ENCODE results near the gene IRF7.

DNA sequence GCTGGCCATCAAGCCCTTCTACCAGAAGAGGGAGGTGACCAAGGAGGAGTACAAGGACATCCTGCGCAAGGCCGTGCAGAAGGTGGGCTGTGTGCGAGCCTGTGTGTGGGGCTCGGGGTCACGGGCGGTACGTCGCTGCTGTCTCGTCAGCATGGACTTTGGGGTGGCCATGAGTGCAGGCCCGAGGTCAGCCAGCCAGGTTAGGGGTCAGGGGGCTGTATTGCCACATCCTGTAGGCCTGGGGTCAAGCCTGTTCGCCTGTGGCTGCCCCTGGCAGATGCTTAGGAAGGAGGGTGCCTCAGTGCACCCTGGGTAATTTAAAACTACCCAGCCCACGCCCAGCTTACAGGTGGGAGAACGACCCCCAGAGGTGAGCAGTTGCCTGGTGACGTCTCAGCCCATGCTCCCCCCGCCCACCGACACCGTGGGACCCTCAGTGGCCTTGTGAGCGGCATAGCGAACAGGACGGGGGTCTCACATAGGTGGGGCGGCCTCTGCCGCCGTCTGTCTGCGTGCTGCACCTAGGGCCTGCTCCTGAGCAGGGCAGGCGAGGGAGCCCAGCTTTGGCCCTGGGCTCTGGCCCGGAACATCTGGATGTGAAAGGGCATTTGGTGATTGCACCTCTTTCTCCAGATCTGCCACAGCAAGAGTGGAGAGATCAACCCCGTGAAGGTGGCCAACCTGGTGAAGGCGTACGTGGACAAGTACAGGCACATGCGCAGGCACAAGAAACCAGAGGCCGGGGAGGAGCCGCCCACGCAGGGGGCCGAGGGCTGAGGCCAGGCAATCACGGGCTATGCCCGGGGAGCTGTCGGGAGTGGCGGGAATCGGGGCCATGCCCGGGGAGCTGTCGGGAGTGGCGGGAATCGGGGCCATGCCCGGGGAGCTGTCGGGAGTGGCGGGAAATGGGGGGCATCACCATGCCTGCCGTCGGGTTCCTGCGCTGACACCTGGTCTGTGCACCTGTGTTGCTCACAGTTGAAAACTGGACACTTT, 4.5 kb downstream of the IRF7 start:
- TF ChIP-seq, protein P1, sequence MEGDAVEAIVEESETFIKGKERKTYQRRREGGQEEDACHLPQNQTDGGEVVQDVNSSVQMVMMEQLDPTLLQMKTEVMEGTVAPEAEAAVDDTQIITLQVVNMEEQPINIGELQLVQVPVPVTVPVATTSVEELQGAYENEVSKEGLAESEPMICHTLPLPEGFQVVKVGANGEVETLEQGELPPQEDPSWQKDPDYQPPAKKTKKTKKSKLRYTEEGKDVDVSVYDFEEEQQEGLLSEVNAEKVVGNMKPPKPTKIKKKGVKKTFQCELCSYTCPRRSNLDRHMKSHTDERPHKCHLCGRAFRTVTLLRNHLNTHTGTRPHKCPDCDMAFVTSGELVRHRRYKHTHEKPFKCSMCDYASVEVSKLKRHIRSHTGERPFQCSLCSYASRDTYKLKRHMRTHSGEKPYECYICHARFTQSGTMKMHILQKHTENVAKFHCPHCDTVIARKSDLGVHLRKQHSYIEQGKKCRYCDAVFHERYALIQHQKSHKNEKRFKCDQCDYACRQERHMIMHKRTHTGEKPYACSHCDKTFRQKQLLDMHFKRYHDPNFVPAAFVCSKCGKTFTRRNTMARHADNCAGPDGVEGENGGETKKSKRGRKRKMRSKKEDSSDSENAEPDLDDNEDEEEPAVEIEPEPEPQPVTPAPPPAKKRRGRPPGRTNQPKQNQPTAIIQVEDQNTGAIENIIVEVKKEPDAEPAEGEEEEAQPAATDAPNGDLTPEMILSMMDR (IDR thresholded peaks at IDR 0.05) = no peak
- TF ChIP-seq POLR2A (IDR thresholded peaks at IDR 0.05) = no peak
